Neural cell (in vitro differentiated cells): ENCODE data around the gene NPHP4. TPM values are rescaled to one million over a fixed set of nuclear protein-coding genes. Genes with fewer than 3 reads are reported as not detected.

Source experiments
- H2AFZ ChIP-seq: fragments of 200-600, 300-800 bp; sonication (generic), shearing (Covaris generic); 2 replicates; pipeline ENCODE4 v1.6.0; 2014; ENCODE audit warnings: low read depth, mild to moderate bottlenecking, antibody characterized with exemption, low read length, moderate library complexity
- H3F3A ChIP-seq: fragments of 200-600 bp; shearing (Covaris generic); 2 replicates; pipeline ENCODE4 v1.6.1; 2016; ENCODE audit warnings: mild to moderate bottlenecking, moderate library complexity, mixed read lengths, antibody characterized with exemption, low read length; ENCODE audit not compliant: insufficient read depth, poor library complexity, severe bottlenecking
- H3K27ac ChIP-seq: fragments of 200-600, 300-800 bp; sonication (generic), shearing (Covaris generic); 2 replicates; pipeline ENCODE4 v1.5.1; 2014; ENCODE audit warnings: mild to moderate bottlenecking, low read length, moderate library complexity
- H3K27me3 ChIP-seq: fragments of 300-800, 200-600 bp; sonication (generic), shearing (Covaris generic); 2 replicates; pipeline ENCODE4 v1.6.0; 2014; ENCODE audit warnings: mild to moderate bottlenecking, low read depth, low read length, moderate library complexity; ENCODE audit not compliant: insufficient read depth
- H3K36me3 ChIP-seq: fragments of 300-800, 200-600 bp; sonication (generic), shearing (Covaris generic); 2 replicates; pipeline ENCODE4 v1.5.1; 2014; ENCODE audit warnings: mild to moderate bottlenecking, antibody characterized with exemption, low read length, moderate library complexity; ENCODE audit not compliant: insufficient read depth
- H3K4me2 ChIP-seq: fragments of 300-800, 200-600 bp; sonication (generic), shearing (Covaris generic); 2 replicates; pipeline ENCODE4 v1.6.0; 2014; ENCODE audit warnings: mild to moderate bottlenecking, low read length
- H3K4me3 ChIP-seq: fragments of 300-800, 200-600 bp; sonication (generic), shearing (Covaris generic); 2 replicates; pipeline ENCODE4 v1.5.1; 2014; ENCODE audit warnings: mild to moderate bottlenecking, low read length, moderate library complexity
- H3K79me2 ChIP-seq: fragments of 200-600 bp; shearing (Covaris generic); replicated peaks from 2 replicates; pipeline ENCODE4 v1.6.0; 2014; ENCODE audit warnings: mild to moderate bottlenecking, low read length, moderate library complexity; ENCODE audit not compliant: insufficient read depth
- H3K9ac ChIP-seq: fragments of 300-800, 200-600 bp; sonication (generic), shearing (Covaris generic); 2 replicates; pipeline ENCODE4 v1.6.1; 2016; ENCODE audit warnings: mild to moderate bottlenecking, low read length, mixed read lengths
- H3K9me2 ChIP-seq: fragments of 200-600 bp; shearing (Covaris generic); 2 replicates; pipeline ENCODE4 v1.6.1; 2016; ENCODE audit warnings: mild to moderate bottlenecking, low read length, mixed read lengths; ENCODE audit not compliant: insufficient read depth
- H3K9me3 ChIP-seq: fragments of 200-600, 300-800 bp; sonication (generic), shearing (Covaris generic); 2 replicates; pipeline ENCODE4 v1.6.1; 2016; ENCODE audit warnings: mild to moderate bottlenecking, mixed run types, low read length, moderate library complexity, mixed read lengths
- H4K20me1 ChIP-seq: fragments of 200-600 bp; shearing (Covaris generic); 2 replicates; pipeline ENCODE4 v1.6.1; 2016; ENCODE audit warnings: mild to moderate bottlenecking, mixed run types; ENCODE audit not compliant: insufficient read depth
- EP300 ChIP-seq: fragments of 450-650 bp; conservative IDR thresholded peaks from 2 replicates; pipeline ENCODE4 v1.6.1; 2014; ENCODE audit warnings: antibody characterized with exemption, mild to moderate bottlenecking, moderate library complexity; ENCODE audit not compliant: poor library complexity, severe bottlenecking
- EZH2 ChIP-seq: fragments of 200-600, 300-800 bp; shearing (Covaris generic), sonication (generic); IDR thresholded peaks from 2 replicates; pipeline ENCODE4 v1.6.1; 2014; ENCODE audit warnings: antibody characterized with exemption, low read length, borderline replicate concordance, mild to moderate bottlenecking; ENCODE audit not compliant: insufficient read depth, poor library complexity, severe bottlenecking
- MXI1 ChIP-seq: fragments of 450-650 bp; conservative IDR thresholded peaks from 2 replicates; pipeline ENCODE4 v1.6.1; 2014; ENCODE audit warnings: antibody characterized with exemption, mild to moderate bottlenecking; ENCODE audit not compliant: poor library complexity, severe bottlenecking
- POLR2AphosphoS5 ChIP-seq: IDR thresholded peaks from 2 replicates; pipeline ENCODE4 v1.6.1; 2012
- RAD21 ChIP-seq: fragments of 450-650 bp; conservative IDR thresholded peaks from 2 replicates; pipeline ENCODE4 v1.6.1; 2014; ENCODE audit warnings: antibody characterized with exemption, mild to moderate bottlenecking, moderate library complexity
- SMC3 ChIP-seq: fragments of 450-650 bp; conservative IDR thresholded peaks from 2 replicates; pipeline ENCODE4 v1.6.1; 2014; ENCODE audit warnings: antibody characterized with exemption, mild to moderate bottlenecking, moderate library complexity; ENCODE audit not compliant: poor library complexity
- TAF1 ChIP-seq: IDR thresholded peaks from 2 replicates; pipeline ENCODE4 v1.6.1; 2012; ENCODE audit warnings: low read depth
- polyA plus RNA-seq: library from polyadenylated mRNA; depleted of rRNA; stranded (reverse); fragments of >200 nt; gene quantifications from 2 replicates; pipeline ENCODE4 v1.2.3, GENCODE V29; 2014
- TF ChIP-seq, protein P1 (sequence below): fragments of 450-650 bp; IDR thresholded peaks from 2 replicates; pipeline ENCODE4 v1.5.1; 2014; ENCODE audit warnings: antibody characterized with exemption, mild to moderate bottlenecking, moderate library complexity; ENCODE audit not compliant: poor library complexity, severe bottlenecking
- TF ChIP-seq, protein P2 (sequence below): IDR thresholded peaks from 2 replicates; pipeline ENCODE4 v1.6.1; 2012; ENCODE audit warnings: borderline replicate concordance

Gene NPHP4
- polyA plus RNA-seq, 1 donor from 2014 or later = 17.1 TPM

DNA sequence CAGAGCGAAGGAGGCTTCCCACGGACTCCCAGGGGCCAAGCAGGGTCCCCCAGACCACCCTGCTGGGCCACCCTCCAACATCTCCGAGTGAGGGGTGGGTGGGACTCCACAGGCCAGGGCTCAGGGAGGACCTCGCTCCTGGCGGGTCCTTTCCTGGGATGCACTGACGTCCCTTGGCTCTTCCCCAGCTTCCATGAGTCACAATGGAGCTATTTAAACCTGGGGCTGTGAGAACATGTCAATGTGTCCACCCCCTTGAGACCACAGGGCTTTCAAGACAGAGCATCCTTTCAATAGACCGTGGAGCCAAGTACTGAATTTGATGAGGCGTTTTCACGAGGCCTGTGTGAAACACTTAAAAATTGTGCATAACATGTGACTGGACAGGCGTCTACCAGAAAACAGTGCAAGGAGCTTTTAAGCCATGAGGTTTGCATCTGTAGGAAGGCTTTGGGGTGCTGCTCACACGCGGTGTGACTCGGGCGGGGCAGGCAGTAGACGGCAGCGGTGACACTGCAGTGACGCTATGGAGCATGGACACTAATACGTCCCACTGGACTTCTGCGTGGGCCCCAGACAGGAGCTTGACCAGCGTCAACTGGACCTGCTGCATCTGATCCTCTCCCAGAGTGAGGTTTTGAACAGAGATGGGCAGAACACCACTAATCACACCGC is 24.1 kb upstream of the NPHP4 start:
- TF ChIP-seq MXI1 (no peak), SMC3 (no peak), TAF1 (no peak), EP300 (no peak), EZH2 (no peak), RAD21 (no peak)
- TF ChIP-seq, protein P1, sequence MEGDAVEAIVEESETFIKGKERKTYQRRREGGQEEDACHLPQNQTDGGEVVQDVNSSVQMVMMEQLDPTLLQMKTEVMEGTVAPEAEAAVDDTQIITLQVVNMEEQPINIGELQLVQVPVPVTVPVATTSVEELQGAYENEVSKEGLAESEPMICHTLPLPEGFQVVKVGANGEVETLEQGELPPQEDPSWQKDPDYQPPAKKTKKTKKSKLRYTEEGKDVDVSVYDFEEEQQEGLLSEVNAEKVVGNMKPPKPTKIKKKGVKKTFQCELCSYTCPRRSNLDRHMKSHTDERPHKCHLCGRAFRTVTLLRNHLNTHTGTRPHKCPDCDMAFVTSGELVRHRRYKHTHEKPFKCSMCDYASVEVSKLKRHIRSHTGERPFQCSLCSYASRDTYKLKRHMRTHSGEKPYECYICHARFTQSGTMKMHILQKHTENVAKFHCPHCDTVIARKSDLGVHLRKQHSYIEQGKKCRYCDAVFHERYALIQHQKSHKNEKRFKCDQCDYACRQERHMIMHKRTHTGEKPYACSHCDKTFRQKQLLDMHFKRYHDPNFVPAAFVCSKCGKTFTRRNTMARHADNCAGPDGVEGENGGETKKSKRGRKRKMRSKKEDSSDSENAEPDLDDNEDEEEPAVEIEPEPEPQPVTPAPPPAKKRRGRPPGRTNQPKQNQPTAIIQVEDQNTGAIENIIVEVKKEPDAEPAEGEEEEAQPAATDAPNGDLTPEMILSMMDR = no peak
- TF ChIP-seq, protein P2, sequence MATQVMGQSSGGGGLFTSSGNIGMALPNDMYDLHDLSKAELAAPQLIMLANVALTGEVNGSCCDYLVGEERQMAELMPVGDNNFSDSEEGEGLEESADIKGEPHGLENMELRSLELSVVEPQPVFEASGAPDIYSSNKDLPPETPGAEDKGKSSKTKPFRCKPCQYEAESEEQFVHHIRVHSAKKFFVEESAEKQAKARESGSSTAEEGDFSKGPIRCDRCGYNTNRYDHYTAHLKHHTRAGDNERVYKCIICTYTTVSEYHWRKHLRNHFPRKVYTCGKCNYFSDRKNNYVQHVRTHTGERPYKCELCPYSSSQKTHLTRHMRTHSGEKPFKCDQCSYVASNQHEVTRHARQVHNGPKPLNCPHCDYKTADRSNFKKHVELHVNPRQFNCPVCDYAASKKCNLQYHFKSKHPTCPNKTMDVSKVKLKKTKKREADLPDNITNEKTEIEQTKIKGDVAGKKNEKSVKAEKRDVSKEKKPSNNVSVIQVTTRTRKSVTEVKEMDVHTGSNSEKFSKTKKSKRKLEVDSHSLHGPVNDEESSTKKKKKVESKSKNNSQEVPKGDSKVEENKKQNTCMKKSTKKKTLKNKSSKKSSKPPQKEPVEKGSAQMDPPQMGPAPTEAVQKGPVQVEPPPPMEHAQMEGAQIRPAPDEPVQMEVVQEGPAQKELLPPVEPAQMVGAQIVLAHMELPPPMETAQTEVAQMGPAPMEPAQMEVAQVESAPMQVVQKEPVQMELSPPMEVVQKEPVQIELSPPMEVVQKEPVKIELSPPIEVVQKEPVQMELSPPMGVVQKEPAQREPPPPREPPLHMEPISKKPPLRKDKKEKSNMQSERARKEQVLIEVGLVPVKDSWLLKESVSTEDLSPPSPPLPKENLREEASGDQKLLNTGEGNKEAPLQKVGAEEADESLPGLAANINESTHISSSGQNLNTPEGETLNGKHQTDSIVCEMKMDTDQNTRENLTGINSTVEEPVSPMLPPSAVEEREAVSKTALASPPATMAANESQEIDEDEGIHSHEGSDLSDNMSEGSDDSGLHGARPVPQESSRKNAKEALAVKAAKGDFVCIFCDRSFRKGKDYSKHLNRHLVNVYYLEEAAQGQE = no peak
- Histone ChIP-seq H3K27ac (no peak overlapping the region), H3K9ac (no peak overlapping the region), H3K4me3 (no peak overlapping the region), H3K36me3 (no peaks in the 10 kb centered on the region), H2AFZ (no peak overlapping the region), H3F3A (no peaks in the 10 kb centered on the region), H3K9me2 (no peaks in the 10 kb centered on the region), H3K9me3 (no peaks in the 10 kb centered on the region), H3K4me2 (no peak overlapping the region), H3K79me2 (no peaks in the 10 kb centered on the region), H3K27me3 (no peaks in the 10 kb centered on the region), H4K20me1 (no peaks in the 10 kb centered on the region)

DNA sequence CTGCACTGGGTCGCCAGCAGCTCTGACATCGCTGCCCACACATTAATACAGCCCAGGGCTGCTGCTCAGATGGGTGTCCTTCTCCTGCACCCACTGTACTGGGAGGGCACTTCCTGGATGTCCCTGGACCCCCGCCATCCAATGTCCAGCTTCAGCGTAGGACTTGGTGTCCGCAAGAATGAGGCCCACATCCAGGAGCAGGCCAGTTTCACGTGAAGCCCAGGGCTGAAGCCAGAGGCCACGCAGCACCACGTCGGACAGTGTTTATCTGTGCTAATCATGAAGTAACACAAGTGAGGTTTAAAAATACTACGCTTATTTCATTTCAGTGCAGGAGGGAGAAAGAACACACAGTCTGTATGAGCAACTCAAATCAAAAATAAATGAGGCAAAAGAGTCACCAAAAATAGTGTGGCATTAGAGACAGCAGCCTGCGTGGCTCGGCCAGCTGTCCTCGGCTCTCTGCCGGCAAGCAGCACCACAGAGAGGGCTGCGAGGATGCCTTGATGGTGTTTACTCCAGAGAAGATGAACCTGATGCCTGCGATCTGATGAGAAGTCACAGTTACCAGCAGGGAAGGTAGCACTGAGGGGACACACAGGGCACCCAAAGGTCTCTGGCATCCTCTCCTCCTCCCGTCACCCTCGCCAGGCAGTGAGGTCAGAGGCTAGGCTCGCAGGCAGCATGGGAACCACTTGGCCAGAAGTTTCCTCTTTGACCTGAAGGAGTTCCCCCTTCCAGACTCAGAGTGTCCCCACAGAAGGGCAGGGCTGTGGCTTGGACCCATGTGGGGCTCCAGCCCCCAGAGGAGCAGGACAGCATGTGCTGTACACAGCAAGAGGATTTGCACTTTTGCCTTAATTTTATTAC is 22.1 kb upstream of the NPHP4 start:
- Histone ChIP-seq H3K27ac (no peak overlapping the region), H3K9me2 (no peaks in the 10 kb centered on the region), H3K4me3 (no peak overlapping the region), H3F3A (no peaks in the 10 kb centered on the region), H3K36me3 (no peaks in the 10 kb centered on the region), H2AFZ (no peak overlapping the region), H3K9me3 (no peaks in the 10 kb centered on the region), H3K79me2 (no peaks in the 10 kb centered on the region), H3K4me2 (no peak overlapping the region), H3K27me3 (no peaks in the 10 kb centered on the region), H3K9ac (no peak overlapping the region), H4K20me1 (no peaks in the 10 kb centered on the region)
- TF ChIP-seq POLR2AphosphoS5 (no peak), MXI1 (no peak), EP300 (no peak), SMC3 (no peak), EZH2 (no peak), TAF1 (no peak), RAD21 (no peak)
- TF ChIP-seq, protein P2 = no peak
- TF ChIP-seq, protein P1 = no peak
